ENCODE measurements around the gene SUB1.
"Not testable (repeated sequence)": the region's sequence is repeated elsewhere in the genome, so short reads cannot be mapped to it uniquely, and the experiment has no call there.

The SUB1 gene

DNA sequence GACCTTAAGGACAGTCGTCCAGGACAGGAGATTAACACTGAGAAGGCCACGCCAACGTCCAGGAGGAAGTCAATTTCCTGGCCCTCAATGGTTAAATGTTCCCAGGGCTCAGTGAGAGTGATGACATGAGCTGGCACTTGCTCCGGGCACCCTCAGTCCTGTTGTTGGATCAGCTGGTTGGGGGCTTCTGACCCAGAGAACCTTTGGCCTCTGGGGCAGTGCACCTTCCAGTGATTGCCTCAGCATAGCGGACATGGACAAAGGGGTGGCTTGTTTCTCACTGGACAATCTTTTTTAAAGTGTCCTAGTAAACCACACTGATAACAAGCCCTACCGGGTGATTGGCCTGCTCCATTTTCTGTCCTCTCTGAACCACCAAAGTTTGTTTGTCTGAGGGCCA, 28.8 kb upstream of the SUB1 start:
- H3K4me1 Mint-ChIP-seq = peaks cover 15% of the 10 kb centered on the region
- not testable (repeated sequence) for H3K36me3 Mint-ChIP-seq, H3K27me3 Mint-ChIP-seq, H3K27ac Mint-ChIP-seq, H3K4me3 Mint-ChIP-seq, H3K9me3 Mint-ChIP-seq

- Mint-ChIP-seq H3K4me1 (peaks cover 5% of the 10 kb centered on the region), H3K27me3 (no peaks in the 10 kb centered on the region), H3K27ac (no peak overlapping the region), H3K4me3 (no peak overlapping the region), H3K36me3 (peaks cover 2% of the 10 kb centered on the region), H3K9me3 (no peaks in the 10 kb centered on the region)
These were observed 25.9 kb upstream of the SUB1 start for GRCh38 chr5:32559411-32559810.

DNA sequence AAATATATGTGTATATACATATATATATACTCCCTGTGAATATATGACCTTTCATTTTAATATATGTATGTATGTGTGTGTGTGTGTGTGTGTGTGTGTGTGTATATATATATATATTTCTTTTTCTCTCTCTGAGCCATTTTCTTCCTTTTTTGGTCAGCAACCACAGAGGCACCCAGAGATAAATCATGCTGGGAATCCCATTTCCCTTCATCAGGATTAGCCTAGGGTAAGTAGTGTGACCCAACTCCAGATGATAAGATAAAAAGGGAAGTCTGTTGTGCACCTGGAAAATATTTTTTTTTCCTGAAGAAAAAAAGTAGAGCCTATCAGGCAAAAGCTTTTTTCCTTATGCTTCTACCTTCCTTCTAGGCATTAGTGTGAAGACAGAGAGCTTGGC, 25.4 kb upstream of the SUB1 start:
- H3K36me3 Mint-ChIP-seq = peaks cover 2% of the 10 kb centered on the region
- no peak overlapping the region for H3K4me3 Mint-ChIP-seq
- H3K4me1 Mint-ChIP-seq = peaks cover under 1% of the 10 kb centered on the region
- H3K27ac Mint-ChIP-seq = no peak overlapping the region
- no peaks in the 10 kb centered on the region for H3K27me3 Mint-ChIP-seq
- no peaks in the 10 kb centered on the region for H3K9me3 Mint-ChIP-seq

DNA sequence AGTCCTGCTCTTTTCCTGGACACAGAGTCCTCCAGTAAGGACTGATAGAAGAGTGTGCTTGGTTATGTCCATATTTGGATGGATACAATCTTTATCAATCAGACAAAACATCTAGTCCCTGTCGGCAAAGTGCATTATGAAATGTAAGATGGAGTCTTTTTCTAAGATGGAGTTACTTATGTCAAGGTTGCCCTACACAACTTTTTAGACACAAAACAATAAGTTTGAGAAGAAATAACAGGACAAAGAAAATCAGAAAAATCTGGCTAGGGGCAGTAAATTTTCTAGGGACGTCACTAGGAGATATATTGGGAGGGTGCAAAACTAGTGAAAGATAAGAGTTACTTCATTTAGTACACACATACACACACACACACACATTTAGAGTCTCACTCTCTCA, 23.3 kb upstream of the SUB1 start:
- H3K9me3 Mint-ChIP-seq = no peaks in the 10 kb centered on the region
- H3K27ac Mint-ChIP-seq = no peak overlapping the region
- H3K36me3 Mint-ChIP-seq = peaks cover 6% of the 10 kb centered on the region
- H3K4me1 Mint-ChIP-seq = no peaks in the 10 kb centered on the region
- H3K4me3 Mint-ChIP-seq = no peak overlapping the region
- H3K27me3 Mint-ChIP-seq = no peaks in the 10 kb centered on the region

DNA sequence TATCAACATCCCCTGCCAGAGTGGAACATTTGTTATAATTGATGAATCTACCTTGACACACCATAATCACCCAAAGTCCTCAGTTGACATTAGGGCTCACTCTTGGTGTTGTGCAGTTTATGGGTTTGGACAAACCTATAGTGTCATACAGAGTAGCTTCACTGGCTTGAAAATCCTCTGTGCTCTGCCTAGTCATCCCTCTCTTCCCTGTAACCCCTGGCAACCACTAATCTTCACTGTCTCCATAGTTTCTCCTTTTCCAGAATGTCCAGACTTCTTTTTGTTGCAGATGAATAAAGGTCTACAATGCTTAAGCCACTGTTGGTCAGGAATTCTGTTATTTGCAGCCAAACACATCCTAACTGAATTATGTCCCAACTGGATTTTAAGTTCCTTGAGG, 22.5 kb upstream of the SUB1 start:
- no peaks in the 10 kb centered on the region for H3K27me3 Mint-ChIP-seq
- peaks cover 6% of the 10 kb centered on the region for H3K36me3 Mint-ChIP-seq
- H3K4me3 Mint-ChIP-seq = no peak overlapping the region
- H3K9me3 Mint-ChIP-seq = no peaks in the 10 kb centered on the region
- H3K27ac Mint-ChIP-seq = no peak overlapping the region
- no peaks in the 10 kb centered on the region for H3K4me1 Mint-ChIP-seq

GRCh38 chr5:32563614-32564013, 21.7 kb upstream of the SUB1 start:
- Mint-ChIP-seq H3K36me3 (peaks cover 6% of the 10 kb centered on the region), H3K27ac (no peak overlapping the region), H3K4me3 (no peak overlapping the region), H3K4me1 (no peaks in the 10 kb centered on the region), H3K9me3 (no peaks in the 10 kb centered on the region), H3K27me3 (no peaks in the 10 kb centered on the region)

DNA sequence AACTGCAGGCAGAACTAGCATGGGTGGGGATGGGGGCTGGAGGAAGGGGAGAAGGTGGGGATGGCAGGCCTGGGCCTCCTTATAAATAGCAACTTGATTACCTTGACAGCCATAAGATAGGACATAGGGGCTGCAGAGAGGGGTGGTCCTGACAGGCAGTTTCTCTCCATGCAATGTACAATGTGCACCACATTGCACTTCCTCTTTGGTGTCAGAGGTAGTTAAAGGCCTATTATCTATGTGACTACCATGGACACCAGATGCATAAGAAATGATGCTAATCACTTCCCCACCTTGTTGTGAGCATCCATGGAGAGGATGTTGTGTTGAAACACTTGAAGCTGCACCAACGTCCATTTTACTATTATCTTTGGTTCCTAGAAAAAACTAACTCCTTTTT, 20.2 kb upstream of the SUB1 start:
- H3K27ac Mint-ChIP-seq = no peak overlapping the region
- H3K9me3 Mint-ChIP-seq = no peaks in the 10 kb centered on the region
- no peak overlapping the region for H3K4me3 Mint-ChIP-seq
- no peaks in the 10 kb centered on the region for H3K4me1 Mint-ChIP-seq
- H3K27me3 Mint-ChIP-seq = no peaks in the 10 kb centered on the region
- H3K36me3 Mint-ChIP-seq = peaks cover 6% of the 10 kb centered on the region

DNA sequence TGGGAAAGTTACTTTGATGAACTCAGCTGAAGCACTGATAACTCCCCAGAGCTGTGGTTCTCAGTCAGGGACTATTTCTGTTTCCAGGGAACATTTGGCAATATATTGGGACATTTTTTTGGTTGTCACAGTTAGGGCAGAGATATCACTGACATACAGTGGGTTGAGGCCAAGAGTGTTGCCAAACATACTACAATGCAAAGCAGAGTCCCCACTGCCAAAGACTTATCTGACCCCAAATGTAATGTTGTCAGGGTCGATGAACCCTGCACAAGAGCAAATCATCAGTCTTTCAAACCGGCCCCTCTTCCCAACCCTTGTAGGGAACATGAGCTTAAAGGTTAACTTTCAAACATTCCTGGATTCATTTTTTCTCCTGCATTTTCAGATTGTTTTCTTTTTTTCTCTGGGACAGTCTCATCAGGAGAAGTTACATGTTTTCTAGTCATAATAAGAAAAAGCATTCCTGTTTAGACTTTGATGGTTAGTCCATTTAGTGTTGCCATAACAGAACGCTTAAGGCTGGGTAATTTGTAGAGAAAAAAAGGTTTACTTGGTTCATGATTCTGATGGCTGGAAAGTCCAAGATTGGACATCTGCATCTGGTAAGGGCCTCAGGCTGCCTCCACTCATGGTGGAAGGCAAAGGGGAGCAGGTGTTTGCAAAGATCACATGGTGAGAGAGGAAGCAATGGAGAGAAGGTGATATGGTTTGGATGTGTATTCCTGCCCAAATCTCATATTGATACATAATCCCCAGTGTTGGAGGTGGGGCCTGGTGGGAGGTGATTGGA, 18.8 kb upstream of the SUB1 start:
- H3K4me3 Mint-ChIP-seq = no peak overlapping the region
- H3K9me3 Mint-ChIP-seq = no peaks in the 10 kb centered on the region
- no peak overlapping the region for H3K27ac Mint-ChIP-seq
- H3K36me3 Mint-ChIP-seq = peaks cover 6% of the 10 kb centered on the region
- no peaks in the 10 kb centered on the region for H3K27me3 Mint-ChIP-seq
- no peaks in the 10 kb centered on the region for H3K4me1 Mint-ChIP-seq

DNA sequence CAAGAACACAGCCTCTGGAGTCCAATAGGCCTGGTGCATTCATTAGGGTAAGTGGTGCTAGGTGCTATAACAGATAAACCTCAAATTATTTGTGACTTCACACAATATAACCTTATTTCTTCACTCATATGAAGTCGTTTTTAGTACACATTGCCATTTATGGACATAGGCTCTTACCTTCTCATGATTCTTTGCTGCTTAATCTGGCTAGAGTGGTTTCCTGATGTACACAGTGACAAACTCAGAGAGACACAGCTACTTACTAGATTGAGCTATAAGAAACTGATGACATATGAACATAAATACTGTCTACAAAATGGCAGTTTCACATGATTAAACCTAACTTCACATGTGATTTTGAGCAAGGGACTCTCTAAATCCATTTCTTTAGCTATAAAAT, 14.2 kb upstream of the SUB1 start:
- no peak overlapping the region for H3K27ac Mint-ChIP-seq
- H3K9me3 Mint-ChIP-seq = no peaks in the 10 kb centered on the region
- H3K4me1 Mint-ChIP-seq = no peaks in the 10 kb centered on the region
- H3K36me3 Mint-ChIP-seq = peaks cover 4% of the 10 kb centered on the region
- no peak overlapping the region for H3K4me3 Mint-ChIP-seq
- H3K27me3 Mint-ChIP-seq = no peaks in the 10 kb centered on the region

GRCh38 chr5:32572778-32573480, 12.4 kb upstream of the SUB1 start:
- Mint-ChIP-seq H3K4me3 (no peak overlapping the region), H3K36me3 (peaks cover 1% of the 10 kb centered on the region), H3K27ac (no peak overlapping the region), H3K4me1 (no peaks in the 10 kb centered on the region), H3K9me3 (no peaks in the 10 kb centered on the region), H3K27me3 (no peaks in the 10 kb centered on the region)

GRCh38 chr5:32573481-32573854, 11.9 kb upstream of the SUB1 start:
- not testable (repeated sequence) for H3K27me3 Mint-ChIP-seq, H3K36me3 Mint-ChIP-seq, H3K9me3 Mint-ChIP-seq, H3K4me1 Mint-ChIP-seq, H3K4me3 Mint-ChIP-seq, H3K27ac Mint-ChIP-seq

DNA sequence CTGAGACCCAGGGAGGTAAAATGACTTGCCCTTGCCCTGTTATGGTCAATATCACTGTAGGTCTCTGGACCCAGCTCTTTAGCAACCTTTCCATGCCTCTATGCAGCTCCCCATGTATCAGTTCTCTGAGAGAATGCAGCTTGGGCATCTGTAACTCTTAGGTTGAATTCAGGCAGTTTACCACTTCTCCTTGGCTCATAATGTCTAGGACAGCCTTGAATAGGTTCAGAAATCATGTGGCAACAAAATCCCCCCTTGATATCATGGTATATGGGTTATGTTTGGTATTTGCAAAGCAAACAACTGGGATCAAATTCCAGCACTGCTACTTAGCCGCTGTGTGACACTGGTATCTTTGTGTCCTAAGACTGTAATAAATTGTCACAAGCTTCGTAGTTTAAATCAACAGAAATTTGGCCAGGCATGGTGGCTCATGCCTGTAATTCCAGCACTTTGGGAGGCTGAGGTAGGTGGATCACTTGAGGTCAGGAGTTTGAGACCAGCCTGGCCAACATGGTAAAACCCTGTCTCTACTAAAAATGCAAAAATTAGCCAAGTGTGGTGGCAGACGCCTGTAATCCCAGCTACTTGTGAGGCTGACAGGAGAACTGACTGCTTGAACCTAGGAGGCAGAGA, 10.7 kb upstream of the SUB1 start:
- H3K4me1 Mint-ChIP-seq = no peaks in the 10 kb centered on the region
- H3K4me3 Mint-ChIP-seq = no peak overlapping the region
- H3K27me3 Mint-ChIP-seq = no peaks in the 10 kb centered on the region
- no peak overlapping the region for H3K27ac Mint-ChIP-seq
- no peaks in the 10 kb centered on the region for H3K9me3 Mint-ChIP-seq
- peaks cover 1% of the 10 kb centered on the region for H3K36me3 Mint-ChIP-seq

DNA sequence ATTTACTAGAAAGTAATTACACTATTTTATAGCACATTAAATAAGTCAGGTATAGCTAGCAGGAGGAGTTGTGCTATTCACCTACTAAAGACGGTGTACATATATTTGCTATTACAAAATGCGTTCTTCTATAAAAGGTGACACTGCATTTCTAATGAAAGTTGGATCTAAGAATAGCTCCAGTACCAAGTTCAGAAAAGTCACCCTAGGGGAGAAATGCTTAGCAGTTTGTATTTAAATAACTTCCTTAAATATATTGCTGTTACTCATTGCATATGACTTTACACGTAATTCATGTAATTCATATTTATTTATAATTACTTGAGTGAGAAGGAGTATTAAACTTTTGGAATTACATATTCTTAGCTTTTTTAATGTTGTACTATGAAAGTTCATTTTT, 7.0 kb upstream of the SUB1 start:
- Mint-ChIP-seq H3K27ac (no peak overlapping the region), H3K9me3 (no peaks in the 10 kb centered on the region), H3K27me3 (no peaks in the 10 kb centered on the region), H3K36me3 (peaks cover 1% of the 10 kb centered on the region), H3K4me1 (peaks cover 14% of the 10 kb centered on the region), H3K4me3 (no peak overlapping the region)

DNA sequence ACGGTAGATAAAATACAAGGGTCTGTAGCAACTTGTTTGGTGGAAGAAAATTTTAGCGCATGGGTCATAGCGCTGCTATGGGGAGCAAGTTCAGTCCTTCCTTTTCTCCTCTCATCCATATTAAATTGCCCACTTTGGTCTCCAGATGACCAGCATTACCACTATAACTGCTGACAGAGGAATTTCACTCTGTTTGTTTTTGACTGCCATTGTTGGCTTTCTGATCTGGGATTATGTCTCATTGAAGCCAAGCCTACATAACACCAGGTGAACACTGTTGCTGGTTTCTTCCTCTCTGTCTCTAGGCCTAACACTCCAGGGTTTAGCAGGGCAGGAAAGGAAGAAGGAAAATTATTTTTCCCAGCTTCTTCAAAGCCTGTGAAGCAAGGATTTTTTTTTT, 6.6 kb upstream of the SUB1 start:
- H3K4me1 Mint-ChIP-seq = peaks cover 18% of the 10 kb centered on the region
- no peaks in the 10 kb centered on the region for H3K27me3 Mint-ChIP-seq
- H3K4me3 Mint-ChIP-seq = no peak overlapping the region
- H3K9me3 Mint-ChIP-seq = no peaks in the 10 kb centered on the region
- peaks cover 1% of the 10 kb centered on the region for H3K36me3 Mint-ChIP-seq
- H3K27ac Mint-ChIP-seq = no peak overlapping the region

DNA sequence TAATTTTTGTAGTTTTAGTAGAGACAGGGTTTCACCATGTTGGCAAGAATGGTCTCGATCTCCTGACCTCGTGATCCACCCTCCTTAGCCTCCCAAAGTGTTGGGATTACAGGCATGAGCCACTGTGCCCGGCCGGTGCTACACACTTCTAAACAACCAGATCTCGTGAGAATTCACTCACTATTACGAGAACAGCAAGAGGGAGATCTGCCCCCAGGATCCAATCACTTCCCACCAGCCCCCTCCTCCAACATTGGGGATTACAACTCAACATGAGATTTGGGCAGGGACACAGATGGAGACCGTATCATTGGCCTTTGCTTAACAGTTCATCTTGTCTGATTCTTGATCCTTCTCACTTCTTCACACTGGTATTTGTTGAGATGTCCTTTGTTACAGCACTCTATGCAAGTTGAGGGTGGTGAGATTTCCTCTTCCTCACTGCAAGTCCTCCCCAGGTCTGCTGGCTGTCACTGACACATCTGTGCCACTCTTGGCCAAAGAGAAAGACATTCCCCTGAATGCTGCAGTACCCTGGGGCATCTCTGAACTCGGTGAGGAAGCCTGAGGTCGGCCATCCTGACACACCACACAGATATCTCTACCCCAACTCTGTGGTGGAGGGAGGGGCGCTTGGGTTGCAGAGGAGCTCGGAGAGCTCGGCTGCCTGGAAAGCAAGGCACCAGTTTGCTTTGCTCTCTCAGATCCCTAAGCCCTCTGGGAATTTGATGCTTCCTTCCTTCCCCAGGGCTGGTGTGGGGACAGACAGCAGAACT, 4.2 kb upstream of the SUB1 start:
- Mint-ChIP-seq H3K27me3 (no peaks in the 10 kb centered on the region), H3K4me1 (peaks cover 34% of the 10 kb centered on the region), H3K36me3 (peaks cover 3% of the 10 kb centered on the region), H3K27ac (no peak overlapping the region), H3K9me3 (no peaks in the 10 kb centered on the region), H3K4me3 (no peak overlapping the region)

All from activated naive CD4-positive, alpha-beta T cell treated with anti-CD3 and anti-CD28 coated beads, Interleukin-2, amount 50 U/mL, for 24 hours (primary cell).